NCI-H2029 (cell line): ENCODE data around the gene SFMBT1.

Experiments used
- DNase-seq: peaks from one replicate; lab custom pipeline; 2025; lab: John Stamatoyannopoulos, UW

SFMBT1 gene

GRCh38 chr3:53045518-53046170 is at the start of gene SFMBT1:
SFMBT1 (minus strand) TSS chr3:53046073; CDS start chr3:52969128, 76,945 bp downstream.
- DNase-seq: no peak

DNA sequence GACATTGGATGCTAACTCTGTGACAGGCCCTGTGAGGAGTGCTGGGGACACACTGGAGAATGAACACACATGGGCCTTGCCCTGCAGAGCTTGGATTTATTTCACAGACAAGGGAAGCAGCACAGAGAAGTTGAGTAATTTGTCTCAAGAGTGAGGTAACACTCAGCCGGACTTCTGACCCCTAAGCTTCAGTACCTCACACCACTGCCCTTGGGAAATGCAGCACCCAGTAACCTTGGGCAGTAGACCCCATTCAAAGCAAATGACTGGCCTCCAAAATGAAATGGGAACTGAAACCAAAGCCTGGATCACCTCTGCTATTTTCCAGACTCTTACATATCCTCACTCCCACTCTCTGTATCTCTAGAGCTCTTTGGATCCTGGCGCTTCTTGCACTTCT is 47.1 kb upstream of the SFMBT1 start:
- no peak for DNase-seq

DNA sequence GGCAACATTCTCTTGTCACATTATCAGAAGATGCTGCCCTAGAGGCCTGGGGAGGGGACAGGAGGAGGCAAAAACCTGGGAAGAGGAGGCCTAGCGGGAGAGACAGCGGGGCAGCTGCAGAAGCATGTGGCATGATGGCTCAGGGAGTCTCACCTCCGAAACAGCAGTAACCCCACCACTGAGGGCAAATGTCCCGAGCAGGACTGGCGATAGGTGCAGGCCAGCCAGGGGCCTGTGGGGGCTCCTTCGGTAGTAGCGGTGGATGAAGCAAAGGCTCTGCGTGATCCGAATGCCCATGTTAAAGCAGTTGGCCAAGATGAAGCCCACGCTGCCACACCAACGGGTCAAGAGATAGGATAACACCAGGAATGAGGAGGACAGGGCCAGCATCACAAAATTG is 46.3 kb upstream of the SFMBT1 start:
- no peak for DNase-seq

- DNase-seq: no peak
These were observed 45.1 kb upstream of the SFMBT1 start for GRCh38 chr3:53091011-53091410.

DNA sequence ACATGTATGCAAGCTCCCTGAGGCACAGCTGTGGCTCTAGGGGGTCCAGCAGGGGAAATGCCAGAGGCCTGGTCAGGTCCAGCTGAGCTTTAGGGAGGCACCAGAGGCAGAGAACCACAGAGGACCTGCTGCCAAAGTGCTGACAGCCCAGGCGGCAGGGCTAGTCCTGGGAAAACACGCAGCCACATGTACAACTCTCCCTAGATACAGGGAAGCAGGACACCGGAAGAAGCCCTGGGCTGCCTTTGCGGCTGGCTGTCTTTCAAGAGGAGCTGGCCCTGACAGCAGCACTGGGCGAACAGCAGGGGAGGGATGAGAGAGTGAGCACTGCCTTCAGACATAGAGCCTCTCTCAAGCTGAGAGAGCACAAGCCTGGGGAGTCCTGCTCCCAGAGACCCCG is 43.6 kb upstream of the SFMBT1 start:
- no peak for DNase-seq

GRCh38 chr3:53085476-53085875 is 39.6 kb upstream of the SFMBT1 start:
- no peak for DNase-seq

DNA sequence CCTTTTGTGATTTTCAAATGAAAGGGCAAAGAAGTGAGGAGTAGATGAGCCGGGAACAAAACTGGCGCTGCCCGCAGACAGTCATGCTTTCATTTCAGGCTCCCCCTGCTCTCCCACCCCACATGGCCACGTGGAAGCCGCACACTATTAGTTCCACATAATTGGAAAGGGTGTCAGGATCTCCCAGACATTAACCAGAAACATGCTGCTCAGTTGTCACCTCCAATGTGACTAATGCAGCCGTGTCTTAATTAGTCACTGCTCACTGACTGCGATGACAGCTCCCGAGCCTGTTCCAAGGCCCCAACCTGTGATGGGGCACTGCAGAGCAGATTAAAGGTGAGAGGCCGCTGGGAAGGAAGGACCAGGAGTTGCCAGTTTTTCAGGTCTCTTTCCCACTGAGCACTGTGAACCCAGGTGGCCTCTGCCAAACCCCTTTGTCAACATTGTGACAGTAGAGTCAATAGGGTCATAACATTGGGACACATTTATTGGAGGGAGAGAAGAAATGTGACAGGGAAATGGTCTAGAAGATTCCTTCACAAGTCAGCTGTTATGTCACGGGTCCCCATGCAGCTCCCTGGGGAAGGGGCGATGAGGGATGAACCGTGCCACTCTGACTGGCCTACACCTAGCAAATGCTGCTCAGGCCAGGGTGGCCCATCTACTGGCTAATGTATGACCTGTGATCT is 38.6 kb upstream of the SFMBT1 start:
- DNase-seq: no peak

DNA sequence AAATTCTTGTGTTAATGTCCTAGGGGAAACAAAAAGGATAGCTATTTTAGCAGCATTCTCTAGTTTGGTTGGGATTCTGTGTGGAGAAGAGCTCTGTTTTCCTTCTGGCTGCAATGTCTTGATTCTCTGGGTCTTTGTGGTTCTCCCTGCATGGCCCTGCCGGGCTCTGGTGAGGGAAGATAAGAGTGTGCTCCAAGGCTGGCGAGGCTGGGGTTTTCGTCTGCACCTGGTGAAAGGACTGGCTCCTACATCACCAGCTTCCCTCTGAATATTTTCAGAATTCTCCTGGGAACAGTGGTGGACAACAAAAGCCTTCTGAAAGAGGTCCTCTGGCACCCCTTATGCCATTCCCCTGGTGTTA is 38.1 kb upstream of the SFMBT1 start:
- DNase-seq: no peak

DNA sequence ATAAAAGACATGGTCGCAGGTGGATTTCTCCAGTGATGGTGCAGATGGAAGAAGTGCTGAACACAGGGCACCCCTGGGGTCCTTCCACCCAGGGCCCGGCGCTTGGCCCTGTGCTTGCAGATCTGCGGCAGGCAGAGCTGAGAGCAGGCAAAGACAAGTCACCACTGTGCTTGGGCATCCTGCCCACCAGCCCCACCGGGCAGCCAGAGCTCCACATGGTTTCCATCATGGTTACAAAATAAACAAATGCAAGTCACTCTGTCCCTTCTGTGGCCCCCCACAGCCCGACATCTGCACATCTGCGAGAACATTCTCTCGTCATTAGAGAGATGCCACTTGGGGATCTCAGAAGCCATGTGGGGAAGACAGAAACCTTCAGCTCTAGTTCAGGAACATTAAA is 37.6 kb upstream of the SFMBT1 start:
- DNase-seq: no peak

GRCh38 chr3:53082736-53083135 is 36.9 kb upstream of the SFMBT1 start:
- no peak for DNase-seq

- no peak for DNase-seq
These were observed 35.4 kb upstream of the SFMBT1 start for GRCh38 chr3:53081318-53081717.

DNA sequence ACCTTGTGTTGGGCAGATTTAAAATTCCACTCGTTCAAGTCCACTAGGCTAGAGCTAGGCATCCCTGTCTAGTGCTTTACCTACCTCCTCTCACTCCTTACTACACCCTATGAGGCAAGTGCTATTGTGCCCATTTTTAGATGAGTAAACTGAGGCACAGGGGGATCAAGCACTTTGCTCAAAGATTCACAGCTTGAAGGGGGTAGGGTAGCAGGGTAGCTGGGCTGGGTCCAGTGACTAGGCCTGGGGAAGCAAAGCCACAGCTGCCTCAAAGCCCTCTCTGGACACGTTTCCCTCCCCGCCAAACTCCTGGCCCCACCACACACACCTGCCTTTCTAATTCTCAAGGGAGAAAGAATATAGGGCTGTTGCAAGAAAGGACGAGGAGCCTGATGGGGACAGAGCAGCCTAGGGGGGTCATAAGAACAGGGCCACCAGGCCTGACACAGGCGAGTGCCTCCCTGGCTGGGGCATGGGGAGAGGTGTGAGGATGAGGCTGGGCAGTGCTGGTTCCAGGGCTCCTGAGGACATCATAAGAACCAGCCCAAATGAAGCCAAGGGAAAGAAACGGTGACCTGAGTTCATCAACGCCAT is 34.8 kb upstream of the SFMBT1 start:
- DNase-seq: no peak

GRCh38 chr3:53079791-53080555 is 34.1 kb upstream of the SFMBT1 start:
- no peak for DNase-seq

GRCh38 chr3:53079147-53079546 is 33.3 kb upstream of the SFMBT1 start:
- no peak for DNase-seq

- DNase-seq: no peak
These were observed 32.8 kb upstream of the SFMBT1 start for GRCh38 chr3:53078656-53079055.

DNA sequence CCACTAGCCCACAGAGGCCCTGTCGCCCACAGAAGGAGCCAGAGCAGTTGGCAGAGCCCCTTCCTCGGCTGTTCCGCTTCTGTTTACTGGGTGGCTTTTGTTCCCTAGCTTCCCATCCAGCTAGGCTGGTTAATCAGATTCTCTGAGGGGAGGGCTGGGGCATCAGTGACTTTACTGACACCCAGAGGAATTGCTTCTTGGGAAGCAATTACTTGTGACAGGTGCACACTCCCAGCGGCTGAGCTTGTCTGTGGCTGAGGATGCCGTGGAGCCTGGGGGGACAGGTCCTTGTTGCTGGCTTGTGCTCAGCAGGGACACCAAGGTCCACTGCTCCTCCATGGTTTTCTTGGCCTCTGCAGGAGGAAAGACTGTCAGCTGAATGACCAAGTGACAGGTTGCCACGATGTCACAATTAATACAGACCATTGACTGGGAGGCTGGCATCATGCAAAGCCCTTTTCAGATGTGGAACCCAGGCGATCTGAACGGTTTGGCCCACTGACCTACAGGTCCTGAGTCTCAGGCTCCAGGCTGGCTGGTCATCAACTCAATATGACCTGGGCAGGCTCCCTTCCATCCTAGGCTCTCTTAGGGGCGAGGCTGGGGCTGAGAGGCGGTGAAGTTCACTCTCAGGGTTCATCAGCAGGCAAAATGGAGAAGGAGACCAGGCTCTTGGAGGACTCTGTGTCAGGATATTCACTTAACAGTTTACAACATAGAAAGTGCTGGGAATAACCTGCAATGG is 31.8 kb upstream of the SFMBT1 start:
- DNase-seq: no peak

DNA sequence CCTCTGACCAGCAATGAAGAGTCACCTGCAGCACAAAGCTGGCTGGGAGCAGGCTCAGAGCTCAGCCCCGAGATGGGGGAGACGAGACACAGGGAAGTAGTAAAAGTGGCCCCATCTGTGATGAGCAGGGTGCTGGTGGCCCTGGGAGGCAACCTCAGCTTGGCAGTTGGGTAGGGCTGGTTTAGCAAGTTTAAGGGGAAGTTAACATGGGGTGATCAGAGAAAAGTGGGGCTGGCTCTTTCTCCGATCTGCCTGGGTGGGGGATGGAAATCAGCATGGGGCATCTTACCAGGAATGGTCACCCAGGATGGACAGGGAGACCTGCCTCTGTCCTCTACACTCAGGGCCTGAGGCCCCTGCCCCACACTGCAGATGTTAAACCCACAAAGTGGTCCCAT is 29.9 kb upstream of the SFMBT1 start:
- no peak for DNase-seq

DNA sequence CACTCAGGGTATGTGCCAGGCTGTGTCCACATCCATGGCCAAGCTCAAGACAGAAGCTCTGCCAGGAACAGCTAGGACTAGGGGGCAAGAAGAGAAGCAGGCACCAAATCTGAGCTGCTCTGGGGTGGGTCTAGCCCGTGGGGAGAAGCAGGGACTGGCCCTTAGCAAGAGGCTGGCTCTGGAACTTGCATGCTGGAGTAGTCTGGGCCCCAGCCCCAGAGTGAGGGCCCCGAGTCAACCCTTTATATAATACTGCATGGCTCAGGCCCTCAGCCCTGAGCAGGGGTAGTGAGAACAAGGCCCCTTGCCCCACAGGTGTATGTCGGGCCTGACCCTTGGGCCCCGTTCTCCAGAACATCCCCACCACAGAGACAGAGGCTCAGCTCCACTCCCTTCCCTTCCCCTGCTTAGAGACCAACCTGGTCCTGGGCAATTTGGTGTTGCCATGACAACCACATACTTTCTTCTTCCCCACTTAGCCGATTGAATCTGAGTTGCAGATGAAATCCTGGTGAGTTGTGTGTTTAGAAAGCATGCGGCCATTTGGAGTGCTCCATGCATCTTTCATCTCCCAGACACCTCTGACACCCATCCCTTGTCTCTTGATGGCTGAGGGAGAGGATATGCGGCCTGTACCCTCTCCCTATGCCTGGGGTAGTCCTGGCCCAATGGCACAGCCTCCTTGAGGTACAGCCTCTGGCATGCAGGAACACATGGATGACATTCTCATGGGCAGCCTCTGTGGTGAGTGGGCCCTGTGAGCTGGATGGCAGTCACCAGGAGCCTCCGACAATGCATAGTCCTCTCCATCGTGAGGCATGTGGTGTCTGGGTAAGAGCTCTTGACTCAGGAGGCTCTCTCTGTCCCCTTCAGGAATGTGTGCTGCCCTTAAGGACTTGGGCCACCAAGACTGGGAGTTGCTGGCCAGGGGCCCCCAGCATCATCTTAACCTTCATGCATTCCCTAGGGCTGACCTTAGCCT is 29.2 kb upstream of the SFMBT1 start:
- DNase-seq: no peak

GRCh38 chr3:53074366-53074696 is 28.5 kb upstream of the SFMBT1 start:
- no peak for DNase-seq

GRCh38 chr3:53073553-53074365 is 27.9 kb upstream of the SFMBT1 start:
- DNase-seq: no peak
